ENCODE results near the gene SPARC.

DNA sequence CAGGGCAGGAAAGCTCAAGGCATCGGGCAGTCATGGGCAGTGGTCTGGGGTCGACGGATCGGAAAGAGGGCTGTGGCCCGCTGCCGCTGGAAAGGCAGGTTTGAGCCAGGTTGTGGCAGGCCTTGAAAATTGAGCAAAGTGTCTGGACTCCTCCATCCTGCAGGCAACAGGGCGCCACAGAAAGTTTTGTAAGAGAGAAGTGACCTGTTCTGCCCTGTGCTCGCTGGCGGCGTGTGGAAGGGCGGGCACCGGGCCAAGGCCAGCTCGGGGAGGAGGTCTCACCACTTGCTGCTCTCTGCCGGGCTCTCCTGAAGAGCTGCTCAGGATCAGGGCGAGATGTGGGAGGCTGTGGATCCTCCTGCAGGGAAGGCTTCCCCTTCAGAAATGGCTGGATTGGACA is 54.2 kb downstream of the SPARC start:
- TF ChIP-seq POLR2A (IDR thresholded peaks at IDR 0.05) (no peak), CTCF (IDR thresholded peaks at IDR 0.05 in 8 of 11, conservative IDR thresholded peaks at IDR 0.05 in 3 of 11) (no peak)

Measured in spleen (tissue), 7 donors.